LNCAP (cell line): ENCODE data around the gene KIF22.

Experiments used
- CTCF ChIP-seq: fragments of 450-650 bp; IDR thresholded peaks from 2 replicates; pipeline ENCODE4 v1.5.1; 2017; ENCODE audit warnings: mild to moderate bottlenecking

The KIF22 gene

GRCh38 chr16:29811170-29811895 lies 20.8 kb downstream of the KIF22 start:
- TF ChIP-seq CTCF: no peak

DNA sequence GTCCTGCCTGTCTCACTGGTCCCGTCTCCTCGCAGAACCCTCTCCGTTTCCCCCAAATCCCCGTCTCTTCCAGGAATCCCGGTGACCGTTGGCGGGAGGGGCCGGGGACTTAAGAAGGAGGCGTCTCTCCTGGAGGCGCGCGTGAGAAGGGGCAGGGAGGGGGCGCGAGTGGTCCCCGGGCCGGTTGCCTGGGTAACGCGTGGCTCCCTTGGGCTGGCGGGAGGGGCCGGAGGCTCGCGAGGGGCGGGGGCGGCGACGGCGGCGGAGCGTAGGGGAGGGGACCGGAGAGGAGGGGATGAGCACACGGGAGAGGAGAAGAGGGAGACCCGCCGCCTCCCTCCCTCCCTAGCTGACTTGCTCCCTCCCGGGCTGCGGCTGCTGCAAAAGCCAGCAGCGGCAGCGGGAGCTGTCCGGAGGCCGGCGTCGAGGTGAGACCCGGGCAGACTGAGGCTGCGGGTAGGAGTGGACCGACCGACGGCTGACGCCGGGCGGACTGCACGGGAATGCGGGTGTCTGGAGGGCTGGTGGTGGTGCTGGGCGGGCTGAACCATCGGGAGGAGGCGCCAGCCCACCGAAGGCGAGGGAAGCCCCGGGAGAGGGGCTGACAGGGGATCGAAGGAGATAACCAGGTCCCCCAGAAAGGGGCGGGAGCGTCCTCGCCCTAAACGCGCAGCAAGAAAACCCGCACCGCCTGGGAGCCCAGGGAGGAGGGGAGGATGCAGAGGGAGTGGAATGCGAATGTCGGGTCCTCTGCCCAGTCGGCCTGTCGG lies 21.5 kb downstream of the KIF22 start, which contains the start of gene PRRT2:
PRRT2 (plus strand) TSS at position 298 of the 770 bp plus-strand sequence. CDS start 862 bp downstream, outside the sequence.
- no peak for TF ChIP-seq CTCF

DNA sequence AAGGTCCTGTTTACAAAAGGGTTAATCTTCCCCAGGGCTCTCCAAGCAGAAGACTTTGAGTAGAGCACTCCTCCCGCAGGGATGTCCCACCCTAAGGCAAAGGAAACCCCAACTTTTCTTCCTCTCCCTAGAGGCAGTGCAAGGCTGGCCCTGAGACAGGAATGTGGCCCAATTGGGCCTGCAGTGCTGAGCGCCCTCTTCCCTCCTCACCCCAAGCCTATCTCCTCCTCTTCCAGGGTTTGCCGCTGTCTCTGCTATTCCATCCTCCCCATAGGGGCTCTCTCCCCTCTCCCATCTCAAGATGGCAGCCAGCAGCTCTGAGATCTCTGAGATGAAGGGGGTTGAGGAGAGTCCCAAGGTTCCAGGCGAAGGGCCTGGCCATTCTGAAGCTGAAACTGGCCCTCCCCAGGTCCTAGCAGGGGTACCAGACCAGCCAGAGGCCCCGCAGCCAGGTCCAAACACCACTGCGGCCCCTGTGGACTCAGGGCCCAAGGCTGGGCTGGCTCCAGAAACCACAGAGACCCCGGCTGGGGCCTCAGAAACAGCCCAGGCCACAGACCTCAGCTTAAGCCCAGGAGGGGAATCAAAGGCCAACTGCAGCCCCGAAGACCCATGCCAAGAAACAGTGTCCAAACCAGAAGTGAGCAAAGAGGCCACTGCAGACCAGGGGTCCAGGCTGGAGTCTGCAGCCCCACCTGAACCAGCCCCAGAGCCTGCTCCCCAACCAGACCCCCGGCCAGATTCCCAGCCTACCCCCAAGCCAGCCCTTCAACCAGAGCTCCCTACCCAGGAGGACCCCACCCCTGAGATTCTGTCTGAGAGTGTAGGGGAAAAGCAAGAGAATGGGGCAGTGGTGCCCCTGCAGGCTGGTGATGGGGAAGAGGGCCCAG lies 22.4 kb downstream of the KIF22 start:
- TF ChIP-seq CTCF: no peak

DNA sequence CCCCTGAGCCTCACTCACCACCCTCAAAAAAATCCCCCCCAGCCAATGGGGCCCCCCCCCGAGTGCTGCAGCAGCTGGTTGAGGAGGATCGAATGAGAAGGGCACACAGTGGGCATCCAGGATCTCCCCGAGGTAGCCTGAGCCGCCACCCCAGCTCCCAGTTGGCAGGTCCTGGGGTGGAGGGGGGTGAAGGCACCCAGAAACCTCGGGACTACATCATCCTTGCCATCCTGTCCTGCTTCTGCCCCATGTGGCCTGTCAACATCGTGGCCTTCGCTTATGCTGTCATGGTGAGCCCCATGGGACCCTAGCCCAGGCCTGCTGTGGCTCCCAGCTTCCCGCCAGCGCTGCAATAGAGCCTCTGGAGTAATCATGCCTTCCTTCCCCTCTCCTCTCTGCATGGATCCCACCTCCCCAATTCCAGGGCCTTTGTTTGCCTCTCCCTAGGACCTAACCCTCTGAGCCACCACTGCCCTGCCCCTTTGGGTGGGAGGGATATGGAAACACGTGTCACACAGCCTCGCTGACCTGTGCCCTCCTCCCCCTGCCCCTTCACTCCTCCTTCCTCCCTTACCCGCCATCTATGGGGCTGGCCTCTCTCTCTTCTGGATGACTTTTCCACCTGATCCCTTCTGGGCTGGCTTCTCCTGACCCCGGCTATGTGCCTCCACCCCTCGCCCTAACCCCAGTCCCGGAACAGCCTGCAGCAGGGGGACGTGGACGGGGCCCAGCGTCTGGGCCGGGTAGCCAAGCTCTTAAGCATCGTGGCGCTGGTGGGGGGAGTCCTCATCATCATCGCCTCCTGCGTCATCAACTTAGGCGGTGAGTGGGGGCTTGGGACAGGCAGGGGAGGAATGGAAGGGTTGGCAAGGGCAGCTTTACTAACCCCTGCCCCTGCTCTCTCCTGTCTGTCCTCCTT lies 23.4 kb downstream of the KIF22 start:
- TF ChIP-seq CTCF: no peak

GRCh38 chr16:29814592-29814991 lies 24.0 kb downstream of the KIF22 start:
- TF ChIP-seq CTCF: no peak

GRCh38 chr16:29815032-29815721 lies 24.6 kb downstream of the KIF22 start:
- TF ChIP-seq CTCF: no peak
